Stimulated activated CD8-positive, alpha-beta memory T cell treated with anti-CD3 and anti-CD28 coated beads, Interleukin-4, amount 100 ng/mL, for 48 hours (primary cell): ENCODE data around the gene SCNN1B.
"Not testable (repeated sequence)": the region's sequence is repeated elsewhere in the genome, so short reads cannot be mapped to it uniquely, and the experiment has no call there.

Experiments
- DNase-seq: peaks from one replicate; pipeline ENCODE4 v3.0.0-alpha.2; 2020

The SCNN1B gene

DNA sequence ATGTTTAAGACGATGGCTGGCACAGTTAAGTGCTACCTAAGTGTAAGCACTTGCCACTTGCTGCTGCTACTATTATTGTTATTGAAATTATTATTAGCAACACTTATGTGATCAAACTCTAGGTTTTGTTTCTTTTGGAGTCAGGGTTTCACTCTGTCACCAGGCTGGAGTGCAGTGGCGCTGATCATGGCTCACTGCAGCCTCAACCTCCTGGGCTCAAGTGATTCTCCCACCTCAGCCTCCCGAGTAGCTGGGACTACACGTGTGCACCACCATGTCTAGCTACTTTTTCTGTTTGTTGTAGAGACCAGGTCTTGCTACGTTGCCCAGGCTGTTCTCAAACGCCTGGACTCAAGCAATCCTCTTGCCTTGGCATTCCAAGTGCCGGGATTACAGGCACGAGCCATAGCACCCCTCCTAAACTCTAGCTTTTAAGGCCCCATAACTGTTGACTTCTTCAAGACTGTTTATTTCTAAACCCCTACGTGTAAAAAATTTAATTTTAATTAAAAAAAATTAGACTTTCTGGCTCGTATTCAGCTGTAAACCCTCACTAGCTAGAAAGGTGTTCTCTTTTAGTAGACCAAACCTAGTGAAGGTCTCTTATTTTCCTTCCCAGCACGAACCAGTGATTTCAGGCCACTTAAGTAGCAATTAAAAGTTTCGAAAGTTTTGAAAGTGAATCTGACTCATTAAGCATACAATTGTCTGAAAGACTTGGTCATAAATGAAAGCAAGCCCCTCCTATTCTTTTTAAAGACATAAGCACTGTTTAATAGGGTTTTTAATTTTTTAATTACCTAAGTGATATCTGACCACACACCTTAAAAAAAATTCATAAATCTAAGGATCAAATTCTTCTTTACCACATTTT, 11.7 kb upstream of the SCNN1B start:
- no peak for DNase-seq

DNA sequence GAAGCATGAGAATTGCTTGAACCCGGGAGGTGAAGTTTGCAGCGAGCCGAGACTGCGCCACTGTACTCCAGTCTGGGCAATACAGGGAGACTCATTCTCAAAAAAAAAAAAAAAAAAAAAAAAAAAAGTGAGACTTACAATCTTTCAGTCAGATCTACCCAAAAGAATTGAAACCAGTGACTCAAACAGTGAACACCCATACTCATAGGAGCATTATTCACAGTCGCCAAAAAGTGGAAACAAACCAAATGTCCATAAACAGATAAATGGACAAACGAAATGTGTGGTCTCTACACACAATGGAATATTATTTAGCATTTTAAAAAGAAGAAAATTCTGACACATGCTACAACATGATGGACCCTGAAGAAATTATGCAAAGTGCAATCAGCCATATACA, 9.1 kb upstream of the SCNN1B start:
- no peak for DNase-seq

DNA sequence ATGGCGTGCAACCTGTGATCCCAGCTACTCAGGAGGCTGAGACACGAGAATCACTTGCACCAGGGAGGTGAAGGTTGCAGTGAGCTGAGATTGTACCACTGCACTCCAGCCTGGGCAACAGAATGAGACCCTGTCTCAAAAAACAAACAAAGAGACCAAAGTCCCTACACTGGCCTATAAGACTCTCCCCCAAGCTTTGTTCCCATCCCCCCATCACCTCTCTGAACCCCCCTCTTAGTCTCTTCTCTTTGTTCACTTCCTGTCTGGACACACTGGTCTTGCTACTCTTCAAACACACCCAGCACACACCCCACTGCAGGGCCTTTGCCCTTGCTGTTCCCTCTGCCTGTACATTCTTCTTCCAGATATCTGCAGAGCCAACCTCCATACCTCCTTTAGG, 7.8 kb upstream of the SCNN1B start:
- DNase-seq, result no peak

DNA sequence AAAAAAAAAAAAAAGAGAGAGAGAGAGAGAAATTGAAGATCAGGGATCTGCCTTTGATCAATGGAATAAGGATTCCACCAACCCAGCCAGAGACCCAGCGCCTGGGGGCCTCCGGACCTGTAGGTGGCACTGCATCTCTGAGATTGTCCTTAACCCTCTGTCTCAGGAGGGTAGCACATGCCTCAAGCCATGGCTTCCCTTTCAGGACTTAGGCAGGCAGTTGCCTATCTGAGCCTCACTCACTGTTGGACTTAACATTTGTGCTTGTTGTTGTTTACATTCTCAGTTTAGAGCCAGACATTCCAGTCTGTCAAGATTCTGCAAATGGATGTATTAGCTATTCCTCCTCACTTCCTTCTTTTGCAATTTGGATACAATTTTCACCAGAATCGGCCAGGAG, 5.1 kb upstream of the SCNN1B start:
- DNase-seq, result peak; percentile 51

DNA sequence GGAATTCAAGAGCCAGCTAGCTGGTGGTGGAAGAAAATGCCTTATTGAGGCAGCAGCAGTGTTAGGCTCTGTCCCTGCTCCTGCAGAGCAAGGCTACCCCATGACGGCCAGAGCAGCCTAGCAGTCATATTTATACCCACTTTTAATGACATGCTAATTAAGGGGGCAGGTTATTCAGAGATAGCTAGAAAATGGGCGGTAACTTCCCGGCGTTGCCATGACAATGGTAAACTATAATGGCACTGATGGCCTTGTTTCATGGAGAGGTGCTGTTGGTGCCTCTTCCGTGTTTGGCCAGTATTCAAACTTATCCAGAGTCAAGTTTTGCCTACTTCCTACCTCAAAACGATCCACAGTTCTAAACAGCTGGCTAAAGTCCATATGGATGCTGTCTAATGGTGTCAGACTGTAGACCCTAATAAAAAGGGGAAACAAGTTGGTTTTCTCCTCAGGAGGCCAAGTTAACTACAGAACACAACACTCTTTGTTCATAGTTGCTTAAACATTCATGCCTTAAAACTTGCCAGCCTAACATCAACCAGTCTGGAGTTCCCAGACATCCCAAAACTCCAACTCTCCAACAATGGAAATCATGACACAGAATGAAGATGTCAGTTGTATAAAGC, 3.7 kb upstream of the SCNN1B start:
- DNase-seq, result no peak

DNA sequence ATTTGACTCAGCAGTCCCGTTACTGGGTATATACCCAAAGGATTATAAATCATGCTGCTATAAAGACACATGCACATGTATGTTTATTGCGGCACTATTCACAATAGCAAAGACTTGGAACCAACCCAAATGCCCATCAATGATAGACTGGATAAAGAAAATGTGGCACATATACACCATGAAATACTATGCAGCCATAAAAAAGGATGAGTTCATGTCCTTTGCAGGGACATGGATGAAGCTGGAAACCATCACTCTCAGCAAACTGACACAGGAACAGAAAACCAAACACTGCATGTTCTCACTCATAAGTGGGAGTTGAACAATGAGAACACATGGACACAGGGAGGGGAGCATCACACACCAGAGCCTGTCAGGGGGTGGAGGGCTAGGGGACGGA, 2.3 kb upstream of the SCNN1B start:
- not testable (repeated sequence) for DNase-seq

DNA sequence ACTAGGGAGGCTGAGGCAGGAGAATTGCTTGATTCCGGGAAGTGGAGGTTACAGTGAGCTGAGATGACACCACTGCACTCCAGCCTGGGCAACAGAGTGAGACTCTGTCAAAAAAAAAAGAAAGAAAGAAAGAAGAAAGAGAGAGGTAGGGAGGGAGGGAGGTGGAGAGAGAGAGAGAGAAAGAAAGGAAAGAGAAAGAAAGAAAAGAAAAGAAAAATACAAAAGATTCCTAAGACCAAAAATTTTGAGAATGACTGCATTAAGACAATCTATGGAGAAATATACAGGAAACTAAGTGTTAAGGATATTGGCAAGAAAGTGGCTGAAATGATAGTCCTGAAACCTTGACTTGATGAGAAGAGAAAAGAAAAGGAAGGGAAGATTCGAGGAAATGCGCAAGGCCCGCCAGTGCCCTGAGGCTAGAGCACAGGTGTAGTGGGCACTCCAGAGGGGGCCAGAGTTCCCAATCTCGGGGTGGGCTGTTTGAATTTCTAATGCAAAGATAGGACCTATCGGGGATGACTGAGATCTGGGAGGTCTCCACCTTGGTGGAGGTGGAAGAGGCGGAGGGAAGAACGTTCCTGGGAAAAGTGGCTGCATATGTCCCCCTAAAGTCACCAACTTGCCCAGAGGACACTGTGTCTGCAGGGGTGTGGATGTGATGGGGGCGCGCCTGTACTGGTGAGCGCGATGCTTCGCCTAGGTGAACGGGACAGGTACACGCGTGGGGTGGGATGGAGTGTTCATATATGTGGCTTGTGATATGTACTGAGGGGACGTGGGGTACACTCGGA, 654 bp upstream of the SCNN1B start:
- no peak for DNase-seq

DNA sequence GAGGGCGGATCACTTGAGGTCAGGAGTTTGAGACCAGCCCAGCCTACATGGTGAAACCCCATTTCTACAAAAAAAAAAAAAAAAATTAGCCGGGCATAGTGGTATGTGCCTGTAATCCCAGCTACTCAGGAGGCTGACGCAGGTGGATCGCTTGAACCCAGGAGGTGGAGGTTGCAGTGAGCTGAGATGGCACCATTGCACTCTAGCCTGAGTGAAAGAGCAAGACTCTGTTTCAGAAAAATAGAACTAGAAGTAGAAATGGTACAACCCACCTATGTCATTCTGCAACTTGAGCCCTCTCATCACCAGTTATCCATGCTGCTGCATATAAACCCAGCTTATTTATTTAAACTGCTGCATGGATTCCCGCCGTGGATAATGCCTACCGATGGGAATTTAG, 1.6 kb downstream of the SCNN1B start:
- DNase-seq, result no peak

DNA sequence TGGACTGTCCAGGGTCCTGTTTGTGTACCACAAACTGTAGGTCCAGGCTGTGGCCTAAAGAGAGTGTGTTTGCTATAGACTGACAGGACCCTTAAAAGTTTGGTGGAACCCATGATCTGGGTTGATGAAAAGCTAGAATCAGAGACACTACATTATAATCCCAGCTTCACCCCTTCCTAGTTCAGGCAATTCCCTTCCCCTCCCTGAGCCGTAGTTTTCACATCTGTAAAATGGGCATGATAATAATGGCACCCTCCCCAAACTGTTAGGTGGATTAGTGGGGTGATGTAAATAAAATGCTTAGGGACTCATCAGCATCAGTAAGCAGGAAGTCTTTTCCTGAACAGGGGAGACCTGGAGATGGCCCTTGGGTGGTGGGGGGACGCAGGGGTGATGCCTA, 2.5 kb downstream of the SCNN1B start:
- DNase-seq, result no peak

DNA sequence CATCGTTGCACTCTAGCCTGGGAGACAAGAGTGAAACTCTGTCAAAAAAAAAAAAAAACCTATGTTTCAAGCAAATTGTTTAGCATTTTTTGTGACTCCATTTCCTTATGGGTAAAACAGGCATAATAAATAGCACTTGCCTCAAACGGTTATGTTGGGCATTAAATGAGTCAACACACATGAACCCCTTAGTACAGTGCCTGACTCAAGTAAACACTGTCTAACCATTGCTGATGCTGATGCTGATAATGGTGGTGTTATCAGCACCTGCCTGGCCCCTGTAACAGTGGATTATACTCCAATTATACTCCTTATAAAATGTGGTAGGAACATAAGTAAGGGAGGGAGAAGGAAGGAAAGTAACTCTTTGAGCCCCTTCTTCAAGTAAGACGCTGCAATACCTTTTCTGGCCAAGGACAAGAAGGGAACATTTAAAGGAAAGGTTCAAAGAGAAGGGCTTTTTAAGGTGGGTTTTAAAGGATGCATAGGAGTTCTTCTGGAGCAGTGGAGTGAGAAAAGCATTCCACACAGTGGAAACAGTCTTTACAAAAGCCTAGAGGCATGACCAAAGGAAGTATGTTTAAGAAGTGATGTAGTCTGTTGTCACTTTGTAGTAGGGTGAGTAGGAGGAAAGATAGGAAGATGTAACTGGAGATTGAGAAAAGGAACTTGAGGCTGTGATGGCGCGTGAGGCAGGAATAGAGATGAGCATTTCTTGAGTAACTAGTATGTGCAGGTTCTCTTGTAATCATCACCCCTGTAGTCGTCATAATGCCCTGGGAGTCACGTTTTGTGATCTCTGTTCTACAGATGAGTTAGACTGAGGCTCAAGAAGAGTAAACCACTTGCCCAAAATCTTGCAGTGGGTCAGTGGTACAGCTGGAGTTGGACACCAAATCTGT, 4.3 kb downstream of the SCNN1B start:
- DNase-seq, result no peak

DNA sequence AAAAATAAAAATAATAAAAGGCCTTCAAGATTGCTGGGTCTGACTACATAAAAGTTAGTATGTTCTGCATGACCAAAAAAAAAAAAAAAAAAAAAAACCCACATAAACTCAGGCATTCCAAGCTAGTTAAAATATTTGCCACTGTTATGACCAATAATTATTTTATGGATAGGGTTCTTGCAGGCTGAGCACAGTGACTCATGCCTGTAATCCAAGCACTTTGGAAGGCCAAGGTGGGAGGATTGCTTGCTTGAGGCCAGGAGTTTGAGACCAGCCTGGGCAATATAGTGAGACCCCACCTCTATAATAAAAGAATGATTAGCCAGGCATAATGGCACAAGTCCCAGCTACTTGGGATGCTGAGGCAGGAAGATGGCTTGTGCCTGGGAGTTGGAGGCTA, 8.1 kb downstream of the SCNN1B start:
- no peak for DNase-seq

DNA sequence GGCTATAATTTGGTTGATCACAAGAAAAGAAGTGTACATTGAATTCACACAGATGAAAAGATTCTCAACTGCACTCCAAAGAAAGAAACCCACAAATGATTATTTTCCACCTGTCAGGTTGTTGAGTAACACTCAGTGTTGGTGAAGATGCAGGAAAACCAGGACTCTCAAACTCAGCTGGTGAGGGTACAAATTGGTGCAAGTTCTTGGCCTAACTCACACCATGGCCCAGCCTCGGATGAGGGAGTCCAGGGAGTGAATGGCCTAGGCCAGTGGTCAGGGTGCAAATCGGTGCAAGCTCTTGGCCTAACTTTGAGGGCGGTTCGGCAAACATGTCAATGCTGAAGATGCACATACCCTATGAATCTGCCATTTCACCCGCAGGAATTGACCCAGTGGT, 8.6 kb downstream of the SCNN1B start:
- no peak for DNase-seq

DNA sequence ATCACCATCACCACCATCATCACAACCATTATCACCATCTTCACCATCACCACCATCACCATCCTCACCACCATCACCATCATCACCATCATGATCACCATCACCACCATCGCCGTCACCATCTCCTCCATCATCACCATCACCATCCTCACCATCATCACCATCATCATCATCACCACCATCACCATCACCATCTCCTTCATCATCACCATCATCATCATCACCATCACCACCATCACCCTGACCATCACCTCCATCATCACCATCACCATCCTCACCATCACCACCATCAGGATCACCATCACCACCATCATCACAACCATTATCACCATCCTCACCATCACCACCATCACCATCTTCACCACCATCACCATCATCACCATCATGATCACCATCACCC, 14.1 kb downstream of the SCNN1B start:
- no peak for DNase-seq

DNA sequence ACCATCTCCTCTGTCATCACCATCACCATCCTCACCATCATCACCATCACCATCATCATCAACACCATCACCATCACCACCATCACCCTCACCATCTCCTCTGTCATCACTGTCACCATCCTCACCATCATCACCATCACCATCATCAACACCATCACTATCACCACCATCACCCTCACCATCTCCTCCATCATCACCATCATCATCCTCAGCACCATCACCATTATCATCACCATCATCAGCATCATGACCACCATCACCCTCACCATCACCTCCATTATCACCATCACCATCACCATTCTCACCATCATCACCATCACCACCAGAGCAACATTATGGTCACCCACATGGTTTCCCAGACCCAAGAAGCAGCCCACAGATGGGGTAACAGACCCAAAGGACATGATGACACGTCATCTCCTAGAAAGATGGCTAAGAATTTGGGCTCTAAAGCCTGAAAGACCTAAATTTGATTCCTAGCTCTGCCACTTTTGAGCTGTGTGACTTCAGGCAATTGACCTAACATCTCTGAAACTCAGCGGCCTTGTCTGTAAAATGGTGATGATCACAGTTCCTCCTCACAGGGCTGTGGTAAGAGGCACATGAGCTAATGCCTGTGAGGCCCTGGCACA, 14.6 kb downstream of the SCNN1B start:
- no peak for DNase-seq

DNA sequence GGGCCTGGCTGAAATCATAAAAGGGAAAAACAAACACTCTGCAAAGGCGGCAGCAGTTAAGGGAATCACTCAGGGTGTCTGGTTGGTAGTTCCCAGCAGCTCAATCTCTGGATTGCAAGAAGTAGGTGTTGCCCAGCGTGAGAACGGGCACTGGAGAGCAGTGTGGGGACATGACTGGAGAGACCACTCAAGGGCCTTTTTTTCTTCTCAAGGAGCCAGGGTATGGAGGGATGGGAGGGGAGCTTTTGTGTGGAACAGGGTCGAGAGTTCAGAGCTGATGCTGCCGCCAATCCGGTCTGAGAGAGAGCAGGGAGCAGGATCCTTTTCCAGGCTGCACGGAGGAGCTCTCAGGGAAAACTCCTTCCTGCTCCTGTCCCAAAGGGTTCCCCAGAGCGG, 15.2 kb downstream of the SCNN1B start:
- no peak for DNase-seq

DNA sequence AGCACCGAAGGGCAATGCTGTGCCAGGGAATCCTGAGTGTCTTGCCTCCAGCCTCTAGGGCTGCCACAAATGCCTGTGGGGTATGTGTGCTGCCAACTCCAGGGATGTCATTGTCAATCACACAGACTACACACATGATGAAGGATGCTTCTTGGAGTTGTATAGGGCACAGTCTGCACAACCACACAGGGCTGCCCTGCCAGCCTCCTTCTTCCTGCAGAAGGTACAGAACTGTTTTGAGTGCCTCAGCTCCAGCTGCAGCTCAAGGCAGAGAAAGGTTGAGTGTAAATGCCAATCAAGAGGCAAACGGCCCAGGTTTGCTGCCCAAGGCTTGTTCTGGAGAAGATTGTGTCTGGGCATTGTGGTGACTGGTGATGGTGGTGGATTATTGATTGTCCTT, 15.6 kb downstream of the SCNN1B start:
- no peak for DNase-seq

DNA sequence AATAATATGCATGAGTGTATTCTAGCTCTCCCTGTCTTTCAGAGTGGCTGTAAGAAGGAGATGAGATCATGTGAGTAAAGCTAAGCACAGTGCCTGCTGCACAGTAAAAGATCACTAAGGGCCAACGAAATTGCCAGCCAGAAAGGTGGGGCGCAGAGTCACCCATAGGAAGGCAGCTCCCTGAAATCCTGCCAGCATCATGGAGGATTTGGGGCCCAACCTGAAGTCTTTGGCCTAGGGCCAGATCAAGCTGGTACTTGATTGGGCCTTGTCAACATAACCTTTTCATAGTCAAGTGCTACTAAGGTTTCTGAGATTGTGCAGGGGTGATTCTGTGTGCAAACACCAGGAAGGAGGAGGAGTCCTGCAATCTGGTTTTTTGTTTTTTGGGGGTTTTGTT, 16.5 kb downstream of the SCNN1B start:
- DNase-seq, result no peak

DNA sequence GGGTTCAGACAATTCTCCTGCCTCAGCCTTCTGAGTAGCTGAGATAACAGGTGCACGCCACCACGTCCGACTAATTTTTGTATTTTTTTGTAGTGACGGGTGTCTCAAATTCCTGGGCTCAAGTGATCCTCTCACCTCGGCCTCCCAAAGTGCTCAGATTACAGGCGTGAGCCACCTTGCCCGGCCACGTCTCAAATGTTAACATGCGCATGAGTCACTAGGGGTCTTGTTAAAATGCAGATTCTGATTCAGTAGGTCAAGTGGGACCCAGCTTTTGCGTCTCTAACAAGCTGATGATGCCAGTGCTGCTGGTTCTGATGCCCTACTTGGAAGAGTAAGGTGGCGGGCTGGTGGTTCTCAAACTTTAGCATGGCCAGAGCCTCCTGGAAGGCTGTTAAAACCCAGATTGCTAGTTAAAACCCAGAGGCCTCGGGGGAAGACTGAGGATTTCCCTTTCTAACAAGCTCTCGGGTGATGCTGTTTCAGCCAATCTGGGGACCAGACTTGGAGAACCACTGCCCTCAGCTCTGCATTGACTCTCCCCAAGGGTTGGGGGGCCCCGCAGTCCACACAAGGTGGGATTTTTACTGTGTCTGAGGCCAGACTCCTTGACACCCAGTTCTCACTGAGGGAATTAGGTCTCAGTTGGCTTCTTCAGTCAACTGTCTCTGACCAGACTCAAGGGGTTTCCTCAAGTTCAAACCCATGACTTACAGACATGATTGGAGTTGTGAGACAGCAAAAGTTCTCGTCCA, 17.9 kb downstream of the SCNN1B start:
- no peak for DNase-seq

DNA sequence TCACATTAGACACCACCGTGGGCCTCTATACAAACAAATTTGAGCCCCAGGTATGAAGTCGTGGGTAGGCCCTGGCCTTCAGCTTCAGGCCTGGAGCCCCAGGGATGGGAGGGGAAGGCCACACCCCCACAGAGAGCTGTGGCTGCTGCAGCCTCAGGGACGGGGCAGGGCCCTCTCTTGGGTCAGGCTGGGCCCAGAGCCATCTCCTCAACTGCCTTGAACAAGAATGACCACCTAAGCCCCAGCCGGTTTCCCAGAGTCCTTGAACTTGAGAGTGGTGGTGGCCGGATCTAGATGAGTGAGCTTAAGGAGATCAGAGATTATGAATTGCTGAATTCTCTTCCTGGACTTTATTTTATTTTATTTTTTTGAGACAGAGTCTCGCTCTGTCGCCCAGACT, 18.6 kb downstream of the SCNN1B start:
- DNase-seq, result no peak

DNA sequence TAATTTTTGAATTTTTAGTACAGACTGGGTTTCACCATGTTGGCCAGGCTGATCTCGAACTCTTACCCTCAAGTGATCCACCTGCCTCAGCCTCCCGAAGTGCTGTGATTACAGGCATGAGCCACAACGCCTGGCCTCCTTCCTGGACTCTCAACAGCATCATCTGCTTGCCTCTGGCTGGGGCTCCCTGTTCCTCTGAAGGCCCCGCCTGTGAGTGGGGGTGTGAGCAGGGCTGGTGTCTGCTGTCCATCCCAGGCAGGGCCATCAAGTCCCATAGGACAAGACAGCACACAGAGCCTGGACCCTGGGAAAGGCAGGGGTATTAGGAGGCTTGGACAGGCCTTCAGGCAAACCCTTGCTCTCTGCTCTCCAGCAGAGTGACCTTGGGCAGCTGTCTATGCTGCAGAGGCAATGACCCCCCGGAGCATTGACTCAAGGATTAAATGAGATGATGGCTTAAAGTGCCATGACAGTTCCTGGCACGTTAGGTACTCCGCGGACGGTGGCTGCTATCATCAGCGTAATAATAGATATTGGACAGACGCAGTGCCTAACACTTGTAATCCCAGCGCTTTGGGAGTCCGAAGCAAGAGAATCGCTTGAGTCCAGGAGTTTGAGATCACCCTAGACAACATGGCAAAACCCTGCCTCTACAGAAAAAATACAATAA, 19.2 kb downstream of the SCNN1B start:
- DNase-seq, result no peak
